Heart right ventricle (tissue), 16 donors: Measurements from ENCODE around the gene PLS1. TPM values are rescaled to one million over a fixed set of nuclear protein-coding genes. Genes with fewer than 3 reads are reported as not detected.
"Not testable (repeated sequence)": the region's sequence is repeated elsewhere in the genome, so short reads cannot be mapped to it uniquely, and the experiment has no call there.

ENCODE experiments used
- ATAC-seq, 8 donors: fragments of 200-7000 bp; cut with Tn5 transposase; one replicate each; pipeline ENCODE4 v1.9.1; 2020; ENCODE audit warnings: mild to moderate bottlenecking in 8 of 8, moderate library complexity in 8 of 8, moderate number of reproducible peaks in 1 of 8
- DNase-seq, 2 donors: peaks; one replicate each; pipeline ENCODE4 v3.0.0-alpha.2; 2020
- H3K27ac ChIP-seq, 10 donors: fragments of 200-600 bp; sonication (generic) in 2 of 10; one replicate each; pipeline versions ENCODE4 v1.5.0 to v1.8.0; 2020 to 2022; ENCODE audit warnings: mild to moderate bottlenecking in 3 of 10
- H3K27me3 ChIP-seq, 7 donors: fragments of 200-600 bp; one replicate each; pipeline ENCODE4 v1.8.0; 2021 to 2022; ENCODE audit warnings: mild to moderate bottlenecking in 2 of 7
- H3K36me3 ChIP-seq, 9 donors: fragments of 200-600 bp; sonication (generic) in 1 of 9; one replicate each; pipeline versions ENCODE4 v1.5.0 to v1.8.0; 2020 to 2022; ENCODE audit warnings: mild to moderate bottlenecking in 2 of 9
- H3K4me1 ChIP-seq, 9 donors: fragments of 200-600 bp; sonication (generic) in 1 of 9; one replicate each; pipeline versions ENCODE4 v1.5.0 to v1.8.0; 2020 to 2022; ENCODE audit warnings: mild to moderate bottlenecking in 4 of 9
- H3K4me3 ChIP-seq, 10 donors: fragments of 200-600 bp; sonication (generic) in 2 of 10; one replicate each; pipeline versions ENCODE4 v1.5.0 to v1.8.0; 2020 to 2022; ENCODE audit warnings: mild to moderate bottlenecking in 7 of 10, moderate library complexity in 2 of 10
- H3K9me3 ChIP-seq, 11 donors: fragments of 200-600 bp in 10 of 11; sonication (generic) in 2 of 11; one replicate each; pipeline versions ENCODE4 v1.5.0 to v1.8.0; 2013 to 2022; ENCODE audit warnings: mild to moderate bottlenecking in 2 of 11, control low read depth in 1 of 11, moderate library complexity in 1 of 11
- CTCF ChIP-seq, 9 donors: fragments of 200-600 bp; sonication (generic) in 2 of 9; IDR thresholded peaks; one replicate each; pipeline versions ENCODE4 v1.5.0 to v1.8.0; 2021 to 2022; ENCODE audit warnings: antibody characterized with exemption in 9 of 9, mild to moderate bottlenecking in 5 of 9, moderate library complexity in 1 of 9
- WGBS, 2 donors: extraction: QIAGEN DNeasy Blood & Tissue Kit; methylation state at CpG; one replicate each; pipeline ENCODE4 v1.1.7; 2013; ENCODE audit warnings: inconsistent platforms in 1 of 2; 5-methylcytosine and 5-hydroxymethylcytosine counted together
- intact Hi-C, 10 donors: fragments of 100-400 bp; cut with DNase I; formaldehyde crosslinking; loops; one replicate each; pipeline versions ENCODE4 v1.11.1 to v1.14.2; 2022
- polyA plus RNA-seq, 2 donors: library from polyadenylated mRNA; stranded (reverse); fragments of 200-250 nt; gene quantifications; one replicate each; pipeline ENCODE4 v1.2.3, GENCODE V29; 2013
- total RNA-seq, 10 donors: library from RNA; stranded (reverse); fragmentation: NEBNext Ultra II Directional in 3 of 10; extraction: Animal tissue kit (Norgen Biotek cat#: 25700) in 3 of 10; gene quantifications; one replicate each; pipeline versions ENCODE4 v1.2.1 to v1.2.4, GENCODE V29; 2021 to 2023
- donor health status: Arrhythmogenic right ventricular cardiomyopathy.
- donor health status: ischemic (EF 13 %, LVEDD 7.1; RV severe dilation, severe dysfunction).
- donor health status: healthy with polysubstance abuse.
- donor health status: DM: no; HTN: yes; CAD: no.
- donor health status: DM: no; HTN: no; CAD: no.
- donor health status: ischemic (EF 25% LVEDD 6.9; RV normal size, moderate dysfunction).
- donor health status: ischemic (EF 25% LVEDD 5.7; RV mildly dilated, moderate dysfunction).
- donor health status: healthy.
- donor health status: DM: yes; HTN: yes; CAD: no.
- donor health status: Ischemic cardiomyopathy.
- donor health status: ischemic (EF 35%, LVEDD 5.7; RV mildly dilated, moderate dysfunction).
- donor health status: nonischemic (EF 11% LVEDD 7.7; RV severe dilation, severe dysfunction).
- donor health status: DM: yes; HTN: yes; CAD: no.
- donor health status: PGD.
- donor health status: ischemic (EF 29% LVEDD 5.4; RV normal size, mild dysfunction).
- donor health status: nonischemic (EF 23%, LVEDD 6.1; RV moderate dilation, normal function).

PLS1 gene
- total and polyA plus RNA-seq, 12 donors: 0.72 to 2.7 (median 1.5) TPM

GRCh38 chr3:142709207-142709606 is 113.0 kb downstream of the PLS1 start:
- intact Hi-C loops: no loop called here
- 93 to 96% methylated on average over 5 of the region's 5 CpGs for WGBS, 2 donors
- no peak overlapping the region for H3K27ac ChIP-seq

DNA sequence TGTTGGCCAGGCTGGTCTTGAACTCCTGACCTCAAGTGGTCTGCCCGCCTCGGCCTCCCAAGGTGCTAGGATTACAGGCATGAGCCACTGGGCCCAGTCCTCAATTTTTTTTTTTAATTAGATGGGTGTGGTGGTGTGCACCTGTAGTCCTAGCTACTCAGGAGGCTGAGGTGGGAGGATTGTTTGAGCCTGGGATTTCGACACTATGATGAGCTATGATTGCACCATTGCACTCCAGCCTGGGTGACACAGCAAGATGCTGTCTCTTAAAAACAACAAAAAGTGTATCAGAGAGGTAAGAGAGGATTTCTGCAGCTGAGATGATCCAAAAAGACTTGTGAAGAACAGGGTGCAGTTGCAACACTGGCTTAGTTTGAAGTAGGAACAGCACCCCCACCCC is 118.7 kb downstream of the PLS1 start:
- H3K4me3 ChIP-seq, intact Hi-C loops, ATAC-seq, H3K27ac ChIP-seq, DNase-seq, H3K36me3 ChIP-seq, H3K27me3 ChIP-seq, H3K9me3 ChIP-seq, H3K4me1 ChIP-seq: not testable (repeated sequence)
- WGBS, 2 donors: 92 to 96% methylated on average over 3 of the region's 3 CpGs

More at GRCh38 chr3:142709207-142709606, 113.0 kb downstream of the PLS1 start:
- no peak for TF ChIP-seq CTCF (IDR thresholded peaks at IDR 0.05)
- DNase-seq (no peak), ATAC-seq (no peak)
- Histone ChIP-seq H3K4me3 (no peak overlapping the region), H3K9me3 (no peaks in the 10 kb centered on the region), H3K4me1 (no peaks in the 10 kb centered on the region), H3K36me3 (no peaks in the 10 kb centered on the region), H3K27me3 (no peaks in the 10 kb centered on the region)

- DNase-seq (no peak), ATAC-seq (no peak)
- TF ChIP-seq CTCF (IDR thresholded peaks at IDR 0.05): no peak
- 88 to 91% methylated on average over 4 of the region's 4 CpGs for WGBS, 2 donors
- H3K36me3 ChIP-seq: no peaks in the 10 kb centered on the region
- H3K9me3 ChIP-seq: no peaks in the 10 kb centered on the region
- H3K4me1 ChIP-seq: no peaks in the 10 kb centered on the region
- no peak overlapping the region for H3K4me3 ChIP-seq
- intact Hi-C loops: no loop called here
- H3K27ac ChIP-seq: no peak overlapping the region
- no peaks in the 10 kb centered on the region for H3K27me3 ChIP-seq
Observed at GRCh38 chr3:142716102-142716501, 119.9 kb downstream of the PLS1 start.

DNA sequence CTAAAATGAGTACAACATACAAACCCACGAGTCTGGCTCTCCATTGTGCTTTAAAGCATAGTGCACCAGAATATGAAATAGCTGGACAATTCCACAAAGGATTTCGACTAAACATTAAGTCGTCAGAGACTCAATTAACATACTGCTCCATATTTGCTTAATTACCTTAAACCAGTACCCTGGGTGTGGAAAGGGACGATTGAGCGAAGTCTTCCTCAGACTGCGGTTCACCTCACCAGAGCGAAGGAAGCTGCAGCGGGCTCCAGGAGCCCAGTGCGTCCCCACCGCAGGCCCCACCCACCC is 127.4 kb downstream of the PLS1 start:
- DNase-seq (no peak), ATAC-seq (peak in 4 of 8 donors; percentile 1 to 17 (median 6))
- peaks cover 0 to 7% (median 0%) of the 10 kb centered on the region in 9 donors for H3K36me3 ChIP-seq
- H3K4me3 ChIP-seq: peak overlapping the region; percentile 72 to 94 (median 82)
- TF ChIP-seq CTCF (IDR thresholded peaks at IDR 0.05): no peak
- H3K9me3 ChIP-seq: peaks cover 0 to 6% (median 0%) of the 10 kb centered on the region in 11 donors
- peak overlapping the region in 9 of 10 donors; percentile 82 to 99 (median 91) for H3K27ac ChIP-seq
- WGBS, 2 donors: 0 to 1% methylated on average over 10 of the region's 10 CpGs
- intact Hi-C loops: loop anchor here in 7 of 10 donors (10.0 kb wide), 4 partner anchors 129 to 271 kb away; partner anchors contain the start of genes PLS1 (in 2 of the 7) and ATR (in 1 of the 7)
- H3K4me1 ChIP-seq: peaks cover 0 to 29% (median 15%) of the 10 kb centered on the region in 9 donors
- H3K27me3 ChIP-seq: peaks cover 0 to 24% (median 0%) of the 10 kb centered on the region in 7 donors

DNA sequence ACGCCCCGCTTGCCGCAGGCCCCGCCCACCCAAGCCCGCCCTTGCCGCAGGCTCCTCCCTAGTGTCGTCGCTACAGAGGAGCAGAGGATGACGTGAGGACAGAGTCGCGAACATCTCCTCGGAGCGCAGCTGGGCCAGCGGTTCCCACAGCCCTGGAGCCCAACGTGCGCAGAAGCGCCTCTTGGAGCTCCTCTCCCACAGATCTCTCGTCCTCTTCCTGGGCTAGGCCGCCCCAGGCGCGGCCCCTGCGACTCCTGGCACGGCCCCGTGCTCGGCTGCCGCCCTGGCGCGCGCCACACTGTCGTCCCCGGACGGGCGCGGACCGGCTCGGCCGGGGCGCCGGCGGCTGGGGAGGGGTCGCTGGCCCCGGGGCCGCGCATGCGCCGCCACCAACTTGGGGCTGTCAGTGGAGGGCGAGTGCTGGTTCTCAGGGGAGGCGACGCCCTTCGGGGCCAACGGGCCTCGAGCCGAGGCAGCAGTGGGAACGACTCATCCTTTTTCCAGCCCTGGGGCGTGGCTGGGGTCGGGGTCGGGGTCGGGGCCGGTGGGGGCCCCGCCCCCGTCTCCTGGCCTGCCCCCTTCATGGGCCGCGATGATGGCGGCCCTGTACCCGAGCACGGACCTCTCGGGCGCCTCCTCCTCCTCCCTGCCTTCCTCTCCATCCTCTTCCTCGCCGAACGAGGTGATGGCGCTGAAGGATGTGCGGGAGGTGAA is 127.9 kb downstream of the PLS1 start, which contains the start of gene TRPC1:
TRPC1 (plus strand) TSS at position 67 of the 714 bp plus-strand sequence; CDS start at position 593, 526 bp downstream.
- peaks cover 0 to 6% (median 0%) of the 10 kb centered on the region in 11 donors for H3K9me3 ChIP-seq
- TF ChIP-seq CTCF (IDR thresholded peaks at IDR 0.05): no peak
- H3K27me3 ChIP-seq: peaks cover 0 to 24% (median 0%) of the 10 kb centered on the region in 7 donors
- peak within 1 kb of the TSS; percentile 72 to 94 (median 82) for H3K4me3 ChIP-seq
- peaks cover 0 to 29% (median 15%) of the 10 kb centered on the region in 9 donors for H3K4me1 ChIP-seq
- DNase-seq: peak; percentile 77 to 78
- ATAC-seq: peak; percentile 89 to 95 (median 94)
- WGBS, 2 donors: 0 to 1% methylated on average over 66 to 73 of the region's 73 CpGs
- peaks cover 0 to 12% (median 0%) of the 10 kb centered on the region in 9 donors for H3K36me3 ChIP-seq
- intact Hi-C loops: loop anchor here in 7 of 10 donors (10.0 kb wide), 4 partner anchors 129 to 271 kb away; partner anchors contain the start of genes PLS1 (in 2 of the 7) and ATR (in 1 of the 7)
- peak within 1 kb of the TSS; percentile 82 to 99 (median 91) for H3K27ac ChIP-seq
